Embryonic facial prominence (tissue), 1 donor: ENCODE results near the gene RPS14.

Experiments
- DNase-seq: peaks from one replicate; pipeline ENCODE4 v3.0.0-alpha.2; 2016; ENCODE audit errors: extremely low spot score

The RPS14 gene

DNA sequence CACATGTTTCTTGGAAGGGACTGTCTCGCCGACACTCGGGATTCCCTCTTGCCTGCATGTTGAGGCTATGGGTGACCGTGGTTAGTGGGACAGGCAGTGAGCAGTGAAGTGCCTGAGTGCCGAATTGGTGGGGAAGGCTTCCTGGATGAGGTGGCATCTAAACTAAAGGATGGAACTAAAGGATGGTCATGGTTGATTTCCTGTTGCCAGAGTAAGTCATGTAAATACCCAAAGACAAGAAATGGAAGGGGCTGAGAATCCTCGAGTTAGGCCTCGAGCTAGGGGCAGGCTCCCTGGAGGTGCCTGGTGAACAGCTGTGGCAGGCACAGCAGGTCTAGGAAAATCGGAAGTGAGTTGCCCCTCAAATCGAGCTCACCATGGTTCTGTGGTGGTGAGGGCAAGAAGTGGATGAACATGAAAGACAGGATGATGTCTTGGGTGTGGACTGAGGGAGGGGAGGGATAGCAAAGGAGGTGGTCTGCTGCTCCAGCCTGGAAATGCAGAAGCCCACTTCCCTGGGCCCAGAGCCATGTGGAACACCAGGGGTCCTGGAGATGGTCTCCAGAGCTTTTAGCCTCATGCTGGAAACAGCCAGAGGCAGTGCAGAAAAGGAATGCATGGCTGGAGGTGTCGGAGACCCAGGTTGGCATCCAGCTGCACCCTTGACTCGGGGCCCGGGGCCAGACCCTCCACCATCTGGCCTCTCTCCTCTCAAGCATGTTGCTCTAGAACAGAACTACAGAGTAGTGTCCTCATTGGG, 49.0 kb downstream of the RPS14 start:
- no peak for DNase-seq

DNA sequence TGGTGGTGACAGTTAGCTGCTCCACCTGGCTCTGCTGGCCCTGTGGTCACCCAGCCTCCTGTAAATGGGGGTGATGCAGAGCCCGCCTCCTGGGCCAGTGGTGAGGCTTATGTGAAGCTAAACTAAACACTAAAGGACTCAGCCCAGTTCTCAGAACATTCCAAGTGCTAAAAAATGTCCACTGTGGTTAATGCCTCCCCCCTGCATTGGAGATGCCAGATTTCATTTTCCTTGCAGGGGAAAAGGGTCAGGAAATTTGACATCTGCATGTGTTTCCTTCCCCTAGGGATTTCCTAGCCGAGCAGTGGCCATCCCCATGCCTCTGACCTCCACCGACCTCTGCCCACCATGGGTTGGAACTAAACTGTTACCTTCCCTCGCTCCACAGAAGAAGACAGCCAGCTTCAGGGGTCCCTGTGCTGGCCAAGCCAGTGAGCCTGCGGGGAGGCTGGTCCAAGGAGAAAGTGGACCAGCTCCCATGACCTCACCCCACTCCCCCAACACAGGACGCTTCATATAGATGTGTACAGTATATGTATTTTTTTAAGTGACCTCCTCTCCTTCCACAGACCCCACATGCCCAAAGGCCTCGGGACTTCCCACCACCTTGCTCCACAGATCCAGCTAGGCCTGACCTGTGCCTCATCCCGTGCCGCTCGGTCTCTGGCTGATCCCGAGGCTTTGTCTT, 49.9 kb downstream of the RPS14 start:
- DNase-seq, result no peak

DNA sequence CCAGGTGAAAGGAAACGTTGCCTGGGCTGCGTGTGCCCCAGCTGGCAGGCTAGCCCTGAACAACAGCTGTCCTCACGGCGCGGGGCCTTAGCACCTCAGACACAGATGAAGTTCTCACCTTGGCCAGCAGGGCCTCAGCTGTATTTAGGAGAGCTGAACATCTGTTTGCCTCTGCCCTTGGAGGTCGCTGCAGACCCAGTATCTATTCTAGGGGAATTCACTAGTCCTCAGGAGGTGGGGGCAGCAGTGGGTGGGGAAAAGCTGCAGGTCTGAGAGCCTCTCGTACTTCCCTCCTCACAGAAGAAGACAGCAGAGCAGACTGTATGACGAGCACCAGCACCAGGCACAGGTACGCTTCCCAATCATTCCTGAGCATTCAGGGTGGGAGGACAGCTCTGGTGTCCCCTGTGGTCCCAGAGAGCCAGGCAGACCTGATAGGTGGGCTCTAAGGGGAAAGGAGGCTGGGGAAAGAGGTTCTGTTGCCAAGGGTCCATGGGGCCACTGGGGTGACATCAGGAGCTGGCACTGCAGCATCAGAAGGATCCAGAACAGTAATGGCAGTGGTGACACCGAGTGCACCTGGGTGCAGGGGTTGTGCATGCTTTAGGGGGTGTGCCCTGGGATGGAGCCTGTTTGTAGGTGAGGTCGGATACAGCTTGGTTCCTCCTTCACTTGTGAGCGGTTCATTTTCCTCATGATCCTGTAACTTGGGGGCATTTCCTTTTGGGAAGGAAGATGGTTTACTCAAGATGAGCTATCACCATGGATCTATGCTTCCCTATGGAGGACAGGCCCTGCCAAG, 50.6 kb downstream of the RPS14 start:
- no peak for DNase-seq

DNA sequence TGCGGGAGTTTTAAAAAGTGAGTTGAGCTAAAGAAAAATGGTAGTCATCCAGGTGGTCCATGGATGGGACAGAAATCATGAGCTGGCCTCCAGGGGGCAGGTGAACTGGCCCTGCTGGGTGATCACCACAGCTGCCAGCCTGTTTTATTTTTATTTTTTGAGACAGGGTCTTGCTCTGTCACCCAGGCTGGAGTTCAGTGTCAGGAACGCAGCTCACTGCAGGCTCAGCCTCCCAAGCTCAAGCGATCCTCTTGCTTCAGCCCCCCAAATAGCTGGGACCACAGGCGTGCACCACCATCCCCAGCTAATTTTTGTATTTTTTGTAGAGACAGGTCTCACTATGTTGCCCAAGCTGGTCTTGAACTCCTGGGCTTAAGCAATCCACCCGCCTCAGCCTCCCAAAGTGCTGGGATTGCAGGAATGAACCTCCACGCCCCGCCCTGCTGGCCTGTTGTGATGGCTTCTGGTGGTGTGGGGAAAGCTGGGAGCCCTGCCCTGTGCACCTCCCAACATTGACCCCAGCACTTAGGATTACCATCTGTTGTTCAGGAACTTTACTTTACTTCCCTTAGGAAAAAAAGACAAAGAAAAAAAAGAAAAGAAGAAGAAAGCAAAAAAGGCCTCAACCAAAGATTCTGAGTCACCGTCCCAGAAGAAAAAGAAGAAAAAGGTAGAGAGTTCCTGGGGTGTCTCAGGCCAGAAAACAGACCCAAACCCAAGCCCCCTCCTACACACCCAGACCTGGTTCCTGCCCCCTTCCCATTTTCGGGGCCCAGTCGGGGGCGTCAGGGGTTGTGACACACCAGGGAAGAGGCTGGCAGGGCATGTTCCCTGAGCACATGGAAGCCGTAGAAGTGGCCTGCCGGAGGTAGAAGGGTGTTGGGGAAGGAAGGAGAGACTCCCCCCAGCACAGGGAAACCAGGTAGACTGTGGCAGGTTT, 51.5 kb downstream of the RPS14 start:
- DNase-seq, result no peak

DNA sequence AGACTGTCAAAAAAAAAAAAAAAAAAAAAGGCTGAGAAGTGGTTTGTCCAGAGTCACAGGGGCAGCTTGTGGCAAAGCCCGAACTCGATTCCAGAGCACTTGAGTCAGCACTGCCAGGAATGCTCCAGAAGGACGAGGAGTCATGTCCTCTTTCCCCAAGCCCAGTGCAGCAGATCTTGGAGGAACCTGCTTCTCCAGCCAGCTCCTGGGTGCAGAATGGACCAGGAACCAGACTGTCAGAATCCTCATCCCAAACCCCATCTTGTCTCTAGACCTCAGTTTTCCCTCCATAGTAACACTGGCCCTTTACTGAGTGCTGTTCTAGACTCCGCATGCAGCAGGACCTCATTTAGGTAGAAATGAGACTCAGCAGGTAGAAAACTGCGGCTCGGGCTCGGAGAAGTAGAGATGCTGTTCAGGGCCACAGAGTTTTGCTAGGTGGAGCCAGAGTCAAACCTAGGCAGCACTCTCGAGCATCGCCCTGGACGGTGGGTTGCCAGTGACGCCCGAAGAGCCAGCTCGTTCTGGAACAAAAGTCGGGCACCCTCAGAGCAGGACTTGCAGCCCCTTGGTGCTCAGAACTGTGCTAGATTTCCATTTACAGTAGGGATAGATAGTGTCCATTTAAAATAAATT, 52.3 kb downstream of the RPS14 start:
- no peak for DNase-seq

DNA sequence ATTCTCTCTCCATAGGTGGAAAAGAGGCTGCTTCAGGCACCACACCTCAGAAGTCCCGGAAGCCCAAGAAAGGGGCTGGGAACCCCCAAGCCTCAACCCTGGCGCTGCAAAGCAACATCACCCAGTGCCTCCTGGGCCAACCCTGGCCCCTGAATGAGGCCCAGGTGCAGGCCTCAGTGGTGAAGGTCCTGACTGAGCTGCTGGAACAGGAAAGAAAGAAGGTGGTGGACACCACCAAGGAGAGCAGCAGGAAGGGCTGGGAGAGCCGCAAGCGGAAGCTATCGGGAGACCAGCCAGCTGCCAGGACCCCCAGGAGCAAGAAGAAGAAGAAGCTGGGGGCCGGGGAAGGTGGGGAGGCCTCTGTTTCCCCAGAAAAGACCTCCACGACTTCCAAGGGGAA, 53.3 kb downstream of the RPS14 start:
- no peak for DNase-seq

DNA sequence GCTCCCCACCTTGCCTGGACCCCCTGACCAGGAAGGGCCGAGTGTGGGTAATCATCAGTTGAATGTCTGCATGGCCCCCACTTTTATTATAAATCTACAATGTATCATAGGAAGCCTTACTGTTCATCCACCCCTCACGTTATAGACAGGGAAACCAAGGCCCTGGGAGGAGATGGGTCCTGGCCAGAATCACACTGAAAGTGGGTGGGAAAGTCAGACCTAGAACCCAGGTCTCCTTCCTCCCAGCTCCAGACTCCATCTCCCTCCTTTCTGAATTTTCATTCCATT, 53.9 kb downstream of the RPS14 start:
- DNase-seq, result no peak

DNA sequence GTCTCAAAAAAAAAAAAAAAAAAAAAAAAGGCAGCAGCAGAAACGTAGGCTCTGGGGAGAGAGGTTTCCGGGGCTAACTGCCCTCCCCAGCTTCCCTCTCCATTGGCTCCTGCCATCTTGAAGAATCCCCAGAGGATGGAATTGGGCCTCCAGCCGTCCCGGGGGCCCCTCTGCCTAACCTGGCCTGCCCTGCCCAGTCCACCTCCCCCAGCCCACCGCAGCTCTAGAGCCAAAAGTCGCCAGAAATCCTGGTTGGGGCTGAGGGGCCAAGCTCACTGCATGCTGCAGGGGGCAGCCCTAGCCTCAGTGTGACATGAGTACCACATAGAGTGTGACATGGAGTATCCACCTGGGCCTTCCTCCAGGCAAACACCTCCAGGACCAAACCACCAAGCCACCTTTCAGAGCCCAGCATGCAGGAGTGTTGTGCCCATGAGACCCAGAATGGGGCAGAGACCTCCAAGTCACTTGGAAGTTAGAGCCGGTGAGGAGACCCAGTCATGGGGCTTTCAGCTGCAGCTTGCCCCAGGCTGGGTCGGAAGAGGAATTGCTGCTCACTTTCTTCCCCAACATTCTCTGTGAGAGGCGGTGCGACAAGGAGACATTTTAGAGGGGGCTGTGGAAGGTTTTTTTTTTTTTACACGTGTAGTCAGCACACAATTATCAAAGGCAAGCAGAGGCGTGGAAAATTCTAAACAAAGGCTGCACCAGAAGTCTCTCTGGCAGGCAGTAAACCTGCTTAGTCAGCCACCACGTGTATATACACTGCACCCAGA, 54.4 kb downstream of the RPS14 start:
- DNase-seq, result no peak

DNA sequence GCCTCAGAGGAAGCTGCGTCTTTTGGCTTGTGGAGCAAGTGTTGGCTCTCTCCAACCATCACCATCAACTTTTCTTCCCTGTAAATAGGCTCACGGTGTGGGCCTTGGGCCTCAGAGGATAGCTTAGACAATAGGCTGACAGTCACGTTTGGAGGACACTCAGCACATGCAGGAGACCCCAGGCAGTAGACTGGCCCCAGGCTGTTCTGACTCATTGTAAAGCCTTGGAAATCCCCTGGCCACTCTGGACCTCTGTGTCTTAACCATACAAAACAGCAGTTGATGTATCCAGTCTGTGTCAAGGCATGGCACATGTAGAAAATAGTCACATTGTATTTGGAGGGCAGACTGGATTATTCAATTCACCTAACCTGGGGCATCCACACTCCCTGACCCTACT, 55.4 kb downstream of the RPS14 start:
- DNase-seq, result no peak

DNA sequence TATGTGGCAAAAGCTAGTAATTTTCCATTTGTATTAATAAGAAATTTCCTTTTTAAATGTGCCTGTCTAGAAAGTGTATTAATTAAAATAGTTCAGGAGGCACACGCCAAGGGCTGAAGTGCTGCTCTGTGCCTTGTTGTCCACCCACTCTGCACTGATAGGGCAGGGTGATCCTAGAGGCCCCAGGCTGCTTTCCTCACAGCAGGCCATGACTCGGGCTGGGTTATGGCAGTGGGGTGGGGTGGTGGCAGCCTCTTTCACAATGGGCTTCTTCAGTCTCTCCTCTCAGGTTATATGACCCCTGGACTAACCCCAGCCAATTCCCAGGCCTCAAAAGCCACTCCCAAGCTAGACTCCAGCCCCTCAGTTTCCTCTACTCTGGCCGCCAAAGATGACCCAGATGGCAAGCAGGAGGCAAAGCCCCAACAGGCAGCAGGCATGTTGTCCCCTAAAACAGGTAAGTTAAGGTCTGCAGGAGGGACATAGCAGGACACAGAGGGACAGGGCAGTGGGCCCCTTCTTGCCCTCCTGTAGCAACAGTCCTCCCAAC, 56.4 kb downstream of the RPS14 start:
- no peak for DNase-seq

DNA sequence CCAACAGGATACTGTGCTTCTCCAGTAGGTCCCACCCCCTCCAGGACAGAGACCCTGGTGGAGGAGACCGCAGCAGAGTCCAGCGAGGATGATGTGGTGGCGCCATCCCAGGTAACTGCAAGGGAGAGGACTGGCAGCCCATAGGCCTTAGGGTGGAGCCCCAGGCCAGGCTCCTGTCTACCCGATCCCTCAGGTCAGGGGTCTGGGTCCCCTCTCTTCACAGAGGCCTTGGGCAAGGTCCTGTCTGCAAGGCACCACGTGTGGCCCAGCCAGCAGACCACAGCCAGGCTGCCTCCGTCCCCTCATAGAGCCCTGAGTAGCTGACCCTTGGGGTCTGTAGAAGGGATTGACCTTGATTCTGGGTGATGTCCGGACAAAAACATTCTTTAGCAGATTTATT, 56.9 kb downstream of the RPS14 start:
- DNase-seq, result no peak
